Stimulated activated CD8-positive, alpha-beta memory T cell treated with anti-CD3 and anti-CD28 coated beads, Interleukin-4, amount 100 ng/mL, for 48 hours (primary cell): ENCODE results near the gene METTL1.

Experiments
- DNase-seq: peaks from one replicate; pipeline ENCODE4 v3.0.0-alpha.2; 2020

Gene METTL1

DNA sequence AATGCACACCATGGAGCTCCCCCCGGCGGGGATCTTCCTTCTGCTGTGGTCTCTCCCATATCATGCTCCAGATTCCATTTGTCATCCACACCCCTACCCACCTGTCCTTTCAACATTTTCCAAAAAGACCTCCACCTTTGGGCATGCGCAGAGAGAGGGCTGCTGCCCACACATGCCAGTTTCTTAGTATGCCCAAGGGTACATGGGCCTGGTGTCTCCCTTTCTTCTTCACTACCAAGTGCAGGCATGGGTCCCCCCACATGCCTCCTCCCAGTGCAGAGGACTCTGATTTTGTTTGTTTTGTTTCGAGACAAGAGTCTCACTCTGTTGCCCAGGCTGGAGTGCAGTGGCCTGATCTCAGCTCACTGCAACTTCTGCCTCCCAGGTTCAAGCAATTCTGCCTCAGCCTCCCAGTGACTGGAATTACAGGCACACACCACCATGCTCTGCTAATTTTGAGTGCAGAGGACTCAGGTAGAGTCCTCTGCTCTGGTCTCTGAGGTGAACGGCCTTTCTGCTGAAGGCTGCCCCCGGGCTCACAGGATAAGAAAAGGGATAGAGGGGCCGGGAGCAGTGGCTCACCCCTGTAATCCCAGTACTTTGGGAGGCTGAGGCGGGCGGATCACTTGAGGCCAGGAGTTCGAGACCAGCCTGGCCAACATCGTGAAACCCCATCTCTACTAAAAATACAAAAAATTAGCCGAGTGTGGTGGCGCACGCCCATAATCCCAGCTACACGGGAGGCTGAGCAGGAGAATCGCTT, 49.9 kb downstream of the METTL1 start:
- DNase-seq = peak; percentile 15

GRCh38 chr12:57720606-57721595, 51.0 kb downstream of the METTL1 start:
- peak; percentile 20 for DNase-seq

DNA sequence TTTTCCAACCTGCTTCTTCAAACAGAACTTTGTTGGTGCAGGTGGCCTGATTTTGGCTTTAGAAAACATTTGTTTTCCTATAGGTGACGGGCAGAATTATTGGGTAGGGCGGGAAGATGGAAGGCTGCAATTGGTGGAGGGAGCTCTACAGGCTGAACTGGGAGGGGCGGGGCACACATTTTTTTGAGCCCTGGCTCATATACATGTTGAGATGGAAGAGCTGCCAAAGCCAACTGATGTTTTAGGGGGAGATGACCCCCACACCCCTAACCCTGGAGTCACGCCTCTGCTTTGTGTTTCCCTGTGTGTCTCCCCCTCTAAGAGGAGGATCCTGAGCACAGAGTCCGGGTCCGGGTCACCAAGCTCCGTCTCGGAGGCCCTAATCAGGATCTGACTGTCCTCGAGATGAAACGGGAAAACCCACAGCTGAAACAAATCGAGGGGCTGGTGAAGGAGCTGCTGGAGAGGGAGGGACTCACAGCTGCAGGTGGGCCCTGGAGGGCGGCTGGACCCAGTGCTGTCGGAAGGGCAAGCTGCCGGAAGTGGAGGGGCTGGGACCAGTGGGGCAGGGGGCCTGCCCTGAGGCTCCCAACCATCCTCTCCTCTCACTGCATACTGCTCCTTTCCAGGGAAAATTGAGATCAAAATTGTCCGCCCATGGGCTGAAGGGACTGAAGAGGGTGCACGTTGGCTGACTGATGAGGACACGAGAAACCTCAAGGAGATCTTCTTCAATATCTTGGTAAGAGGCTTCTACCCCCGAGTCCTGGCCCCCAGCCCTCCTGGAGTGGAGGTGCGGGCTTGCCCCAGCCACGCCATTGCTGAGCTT, 51.9 kb downstream of the METTL1 start:
- DNase-seq = peak; percentile 21

- peak; percentile 9 for DNase-seq
Observed at GRCh38 chr12:57718641-57719528, 53.0 kb downstream of the METTL1 start.
